Left cardiac atrium (tissue), 4 donors: ENCODE measurements around the gene DUXA. TPM values are rescaled to one million over a fixed set of nuclear protein-coding genes. Genes with fewer than 3 reads are reported as not detected.
A peak's percentile ranks its signal among the peaks of the same experiment; 100 is the strongest.
"Not testable (repeated sequence)": the region's sequence is repeated elsewhere in the genome, so short reads cannot be mapped to it uniquely, and the experiment has no call there.

Experiments
- ATAC-seq, 2 donors: fragments of 200-7000 bp; cut with Tn5 transposase; one replicate each; pipeline ENCODE4 v1.9.1; 2020; ENCODE audit warnings: mild to moderate bottlenecking in 2 of 2, moderate library complexity in 2 of 2
- DNase-seq: peaks from one replicate; pipeline ENCODE4 v3.0.0-alpha.2; 2020
- intact Hi-C, 2 donors: fragments of 100-400 bp; cut with DNase I; formaldehyde crosslinking; loops; one replicate each; pipeline versions ENCODE4 v1.14.1 to v1.15.1; 2022 to 2023
- long read RNA-seq: library from polyadenylated mRNA; unstranded; transcript quantifications from one replicate; pipeline ENCODE4 v2.0.0, GENCODE V29; 2021
- total RNA-seq, 2 donors: library from RNA; stranded (reverse); fragmentation: NEBNext Ultra II Directional; extraction: Animal tissue kit (Norgen Biotek cat#: 25700); gene quantifications; one replicate each; pipeline ENCODE4 v1.2.1, GENCODE V29; 2021
- donor health status: DM: no; HTN: yes; CAD: no.
- donor health status: DM: no; HTN: yes; CAD: no; lungs with severe emphysema.
- donor health status: DM: yes; HTN: yes; CAD: no.
- donor health status: Dilated cardiomyopathy.

DUXA gene
- not detected for total RNA-seq
- long read RNA-seq, result 0 reads

DNA sequence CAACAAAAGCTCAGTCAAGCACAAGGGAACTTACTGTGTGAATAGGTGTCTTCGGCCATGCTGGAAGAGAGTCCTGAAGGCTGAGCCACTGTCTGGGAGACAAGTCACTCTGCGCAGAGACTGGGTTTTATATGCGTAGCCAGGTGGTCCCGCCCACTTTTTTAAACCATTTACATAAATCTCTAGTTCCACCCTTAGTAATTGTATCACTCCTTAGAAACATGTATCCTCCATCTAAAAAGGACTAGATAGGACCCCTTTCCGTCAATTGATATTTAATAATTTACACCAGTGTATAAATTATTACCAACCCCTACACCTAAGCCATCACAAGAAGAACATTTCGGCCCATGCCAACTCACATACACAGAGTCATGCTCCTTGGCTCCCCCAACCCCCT lies at the start of gene DUXA:
Gene DUXA, minus strand, starts transcription at position 101 of the 400 bp plus-strand sequence. Its CDS starts 42 bp downstream, at position 59.
- no peak for DNase-seq
- intact Hi-C loops, result no loop called here
- no peak for ATAC-seq

DNA sequence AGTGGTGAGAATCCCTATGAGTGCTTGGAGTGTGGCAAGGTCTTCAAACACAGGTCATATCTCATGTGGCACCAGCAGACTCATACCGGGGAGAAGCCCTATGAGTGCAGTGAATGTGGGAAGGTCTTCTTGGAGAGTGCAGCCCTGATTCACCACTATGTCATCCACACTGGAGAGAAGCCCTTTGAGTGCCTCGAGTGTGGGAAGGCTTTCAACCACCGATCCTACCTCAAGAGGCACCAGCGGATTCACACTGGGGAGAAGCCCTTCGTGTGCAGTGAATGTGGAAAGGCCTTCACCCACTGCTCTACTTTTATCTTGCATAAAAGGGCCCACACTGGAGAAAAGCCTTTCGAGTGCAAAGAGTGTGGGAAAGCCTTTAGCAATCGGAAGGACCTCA lies 44.8 kb upstream of the DUXA start:
- peak in 1 of 2 donors; percentile 25 for ATAC-seq
- no peak for DNase-seq
- intact Hi-C loops, result no loop called here

DNA sequence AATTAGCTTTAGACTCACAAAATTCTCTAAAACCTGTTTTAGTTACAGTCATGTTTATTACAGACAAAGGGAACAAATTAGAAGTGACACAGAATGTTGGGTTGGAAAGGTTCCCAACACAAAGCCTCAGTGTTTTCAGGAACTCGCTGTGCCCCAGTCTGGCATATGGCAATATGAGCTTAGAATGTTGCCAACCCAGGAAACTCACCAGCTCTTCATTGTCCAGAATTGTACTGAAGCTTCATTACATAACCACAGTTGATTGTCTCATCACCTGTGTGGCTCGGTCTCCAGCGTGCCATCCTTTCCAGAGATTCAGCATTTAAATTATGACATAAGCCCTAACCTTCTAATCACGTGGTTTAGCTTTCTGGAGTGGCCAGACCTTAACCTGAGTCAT lies 43.1 kb upstream of the DUXA start:
- no peak for DNase-seq
- ATAC-seq, result no peak
- intact Hi-C loops, result no loop called here

DNA sequence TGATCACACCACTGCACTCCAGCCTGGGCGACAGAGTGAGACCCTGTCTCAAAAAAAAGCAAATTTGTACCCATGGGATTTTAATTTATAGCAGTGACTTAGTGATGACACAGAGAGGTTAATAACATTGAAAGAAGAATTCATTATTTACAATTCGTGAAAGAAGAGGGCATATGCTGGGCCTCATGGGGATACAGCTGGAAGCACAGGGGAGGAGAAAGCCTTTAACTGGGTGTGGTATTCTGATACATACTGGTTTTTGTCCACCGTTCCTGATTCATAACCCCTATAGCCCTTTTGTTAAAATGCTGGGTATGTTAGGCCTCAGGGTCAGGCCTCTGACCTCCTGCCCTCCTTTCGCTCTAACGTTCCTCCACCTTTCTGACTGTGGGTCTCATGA lies 34.9 kb upstream of the DUXA start:
- intact Hi-C loops, result no loop called here
- ATAC-seq, result no peak

DNA sequence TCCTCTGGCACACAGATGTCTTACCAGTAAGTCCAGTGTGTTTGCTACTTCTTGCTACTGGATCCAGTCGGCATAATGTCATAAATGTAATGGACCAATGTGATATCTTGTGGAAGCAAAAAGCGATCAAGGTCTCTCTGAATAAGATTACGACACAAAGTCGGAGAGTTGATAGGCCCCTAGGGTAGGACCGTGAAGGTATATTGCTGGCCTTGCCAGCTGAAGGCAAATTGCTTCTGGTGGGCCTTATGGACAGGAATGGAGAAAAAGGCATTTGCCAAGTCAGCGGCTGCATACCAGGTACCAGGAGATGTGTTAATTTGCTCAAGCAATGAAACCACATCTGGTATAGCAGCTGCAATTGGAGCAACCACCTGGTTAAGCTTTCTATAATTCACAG lies 30.6 kb upstream of the DUXA start:
- intact Hi-C loops, ATAC-seq, DNase-seq: not testable (repeated sequence)

More for the DNA sequence above, 34.9 kb upstream of the DUXA start:
- no peak for DNase-seq

DNA sequence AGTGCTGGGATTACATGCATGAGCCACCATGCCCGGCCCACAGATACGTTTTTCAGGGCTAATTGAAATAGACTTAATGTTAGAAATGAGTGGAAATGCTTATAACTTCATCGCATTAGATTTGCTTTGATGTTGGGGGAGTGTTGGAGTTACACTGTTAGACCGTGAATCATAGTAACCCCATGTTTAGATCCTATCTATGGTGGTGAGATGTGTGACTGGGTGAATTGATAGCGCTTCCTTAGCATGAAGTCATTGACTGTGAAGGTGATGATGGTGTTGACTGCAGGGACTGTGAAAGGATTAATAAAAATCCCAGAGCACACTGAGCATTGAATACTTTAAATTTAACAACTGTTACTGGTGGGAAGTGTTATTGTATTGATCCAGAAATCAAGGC lies 25.7 kb upstream of the DUXA start:
- intact Hi-C loops, result no loop called here
- ATAC-seq (no peak), DNase-seq (no peak)

DNA sequence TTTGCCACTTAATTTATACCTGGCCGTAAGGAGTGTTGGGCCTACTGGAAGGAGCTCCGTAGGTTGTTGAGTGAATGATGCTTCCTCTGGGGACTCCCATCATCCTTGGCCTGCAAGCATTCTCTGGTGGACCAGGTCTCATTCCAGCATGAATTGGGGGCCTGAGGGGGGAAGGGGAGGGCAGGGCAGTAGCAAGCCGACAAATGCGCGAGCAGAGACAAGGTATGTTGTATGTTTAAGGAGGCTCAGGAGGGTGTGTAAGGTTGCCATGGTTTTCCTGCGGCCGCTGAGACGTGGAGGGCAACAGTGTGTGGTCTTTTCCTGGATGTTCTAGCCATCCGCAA lies 24.8 kb upstream of the DUXA start:
- no peak for DNase-seq
- intact Hi-C loops, result no loop called here
- ATAC-seq, result peak; percentile 6 to 16

DNA sequence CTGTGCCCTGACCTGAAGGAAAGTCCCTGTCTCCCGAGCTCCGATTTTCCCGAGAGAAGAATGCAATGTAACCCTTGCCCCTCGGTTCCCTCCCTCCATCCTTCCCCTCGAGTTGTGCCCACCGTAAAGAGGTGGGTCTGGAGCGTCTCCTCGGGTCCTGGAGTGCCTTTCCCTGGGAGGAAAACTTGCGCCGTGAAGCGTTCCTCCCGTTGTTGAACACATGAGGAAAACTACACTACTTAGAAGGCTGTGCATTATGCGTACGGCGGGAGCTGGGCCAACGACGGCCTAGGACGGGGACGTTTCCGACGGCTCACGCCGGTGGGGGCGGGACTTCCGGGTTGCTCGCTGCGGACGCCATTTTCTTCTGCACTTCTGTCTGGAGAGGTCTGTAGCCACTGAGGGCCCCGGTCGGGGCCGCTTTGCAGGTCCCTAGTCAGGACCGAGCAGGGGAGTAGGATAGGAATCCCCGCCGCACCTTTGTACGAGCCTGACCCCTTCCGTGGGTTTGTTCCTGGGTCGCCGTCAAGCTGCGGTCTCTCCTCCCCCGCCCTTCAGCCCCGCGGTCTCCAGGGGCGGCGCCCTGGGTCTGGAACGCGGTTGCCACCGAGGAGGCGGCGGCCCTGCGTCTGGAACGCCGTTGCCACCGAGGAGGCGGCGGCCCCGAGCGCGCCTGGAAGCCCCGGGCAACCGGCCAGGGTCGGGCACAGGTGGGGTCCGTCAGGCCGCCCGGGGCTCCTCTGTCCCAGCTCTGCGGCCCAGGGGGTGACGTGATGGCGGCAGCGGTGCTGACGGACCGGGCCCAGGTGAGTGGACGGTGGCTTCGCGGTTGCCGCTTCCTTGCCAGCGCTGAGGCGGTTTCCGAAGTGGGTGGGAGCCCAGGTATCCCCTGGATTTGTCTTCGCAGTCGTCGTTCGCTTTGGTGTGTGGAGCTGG lies 24.1 kb upstream of the DUXA start, which contains the start of gene ZNF264:
Gene ZNF264, plus strand, starts transcription at position 360 of the 936 bp plus-strand sequence. Its CDS starts 414 bp downstream, at position 774.
- intact Hi-C loops, result no loop called here
- DNase-seq (peak; percentile 96), ATAC-seq (peak; percentile 99)

DNA sequence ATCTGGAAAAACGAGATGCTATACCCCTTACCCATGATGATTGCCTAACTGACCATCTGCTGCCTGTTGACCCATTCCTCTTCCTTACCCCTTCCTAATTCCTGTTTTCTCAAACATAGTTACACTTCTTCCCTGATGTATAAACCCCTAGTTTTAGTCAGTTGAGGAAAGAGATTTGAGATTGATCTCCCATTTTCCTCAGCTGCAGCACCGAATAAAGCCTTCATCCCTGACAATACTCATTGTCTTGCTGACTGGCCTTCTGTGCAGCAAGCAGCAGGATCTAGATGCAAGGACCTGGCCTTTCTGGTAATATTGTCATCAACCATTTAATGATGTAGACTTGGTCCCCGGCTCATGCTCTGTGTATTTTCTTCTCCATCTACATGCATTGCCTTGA lies 23.0 kb upstream of the DUXA start:
- DNase-seq (no peak), ATAC-seq (no peak)
- intact Hi-C loops, result no loop called here

DNA sequence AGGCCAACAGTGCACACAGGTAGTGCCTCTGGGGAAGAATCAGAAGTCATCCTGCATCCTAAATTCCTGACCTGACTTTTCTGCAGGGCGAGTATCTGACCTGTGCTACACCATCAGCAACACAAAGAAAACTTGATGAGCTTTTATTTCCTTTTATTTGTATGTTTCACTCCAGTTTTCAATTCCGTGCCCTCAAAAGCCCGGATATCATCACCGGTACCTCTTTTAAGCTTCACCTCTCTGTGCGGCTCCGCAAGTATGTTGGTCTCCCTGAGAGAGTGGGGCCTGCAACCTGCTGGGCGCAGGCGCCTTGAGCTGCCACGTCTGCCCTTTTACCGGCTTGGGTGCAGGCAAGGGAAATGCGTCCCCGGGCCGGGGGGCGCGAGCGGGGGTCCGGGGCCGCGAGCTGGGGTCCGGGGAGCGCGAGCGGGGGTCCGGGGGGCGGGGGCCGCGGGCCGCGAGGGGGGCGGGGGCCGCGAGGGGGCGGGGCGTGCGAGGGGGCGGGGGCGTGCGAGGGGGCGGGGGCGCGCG lies 4.3 kb upstream of the DUXA start:
- intact Hi-C loops, result no loop called here
- DNase-seq (peak; percentile 76), ATAC-seq (peak; percentile 62 to 84)

DNA sequence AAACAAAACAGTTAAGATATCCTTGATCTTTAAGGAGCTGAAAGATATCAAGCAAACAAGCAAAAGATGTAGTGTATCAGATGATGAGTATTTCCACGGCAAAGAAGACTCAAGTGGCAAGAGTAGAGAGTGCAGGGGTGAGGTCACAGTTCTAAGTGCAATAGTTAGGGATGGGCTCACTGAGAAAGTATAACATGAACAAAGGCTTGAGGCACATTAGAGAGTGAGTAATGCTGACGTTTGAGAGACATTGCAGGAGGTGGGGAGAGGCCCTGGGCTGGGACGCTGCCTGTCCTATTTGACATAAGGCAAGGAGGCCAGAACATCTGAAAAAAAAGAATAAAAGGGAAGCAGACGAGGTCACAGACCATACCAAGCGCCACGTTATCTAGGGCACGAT lies 1.4 kb downstream of the DUXA start:
- DNase-seq (no peak), ATAC-seq (no peak)
- intact Hi-C loops, result no loop called here

DNA sequence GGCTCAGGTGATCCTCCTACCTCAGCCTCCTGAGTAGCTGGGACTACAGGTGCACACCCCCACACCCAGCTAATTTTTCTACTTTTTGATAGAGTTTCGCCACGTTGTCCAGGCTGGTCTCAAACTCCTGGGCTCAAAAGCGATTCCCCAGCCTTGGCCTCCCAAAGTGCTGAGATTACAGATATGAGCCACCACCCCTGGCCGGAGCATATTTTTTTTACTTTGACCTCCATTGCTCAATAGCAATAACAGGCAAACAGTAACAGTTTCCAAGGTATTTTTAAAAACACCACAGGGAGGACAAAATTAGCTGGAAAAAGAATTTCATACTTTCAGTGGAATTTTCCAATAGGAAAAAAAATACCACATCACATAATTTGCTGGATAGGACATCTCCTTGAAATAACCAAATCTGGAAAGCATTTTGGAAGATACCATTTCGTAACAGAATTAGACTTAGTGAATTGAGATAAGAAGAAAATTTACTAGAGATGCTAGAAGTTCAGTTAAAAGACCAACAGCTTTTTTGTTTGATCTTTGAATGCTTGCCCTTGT lies 5.2 kb downstream of the DUXA start:
- DNase-seq (no peak), ATAC-seq (peak; percentile 47 to 84)
- intact Hi-C loops, result no loop called here

DNA sequence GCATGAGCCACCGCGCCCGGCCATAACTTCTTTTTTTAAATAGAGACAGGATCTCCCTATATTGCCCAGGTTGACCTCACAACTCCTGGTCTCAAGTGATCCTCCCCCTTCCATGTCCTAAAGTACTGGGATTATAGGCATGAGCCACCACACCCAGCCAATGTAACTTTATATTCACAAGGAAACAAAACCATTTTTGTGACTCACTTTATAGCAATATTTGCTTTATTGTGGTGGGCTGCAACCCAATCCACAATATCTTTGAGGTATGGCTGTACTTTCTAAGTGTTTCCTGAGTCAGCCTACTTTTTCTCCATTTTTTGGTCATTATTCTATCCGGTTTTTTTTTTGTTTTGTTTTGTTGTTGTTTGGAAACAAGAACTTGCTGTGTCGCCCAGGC lies 14.4 kb downstream of the DUXA start:
- DNase-seq (no peak), ATAC-seq (no peak)

DNA sequence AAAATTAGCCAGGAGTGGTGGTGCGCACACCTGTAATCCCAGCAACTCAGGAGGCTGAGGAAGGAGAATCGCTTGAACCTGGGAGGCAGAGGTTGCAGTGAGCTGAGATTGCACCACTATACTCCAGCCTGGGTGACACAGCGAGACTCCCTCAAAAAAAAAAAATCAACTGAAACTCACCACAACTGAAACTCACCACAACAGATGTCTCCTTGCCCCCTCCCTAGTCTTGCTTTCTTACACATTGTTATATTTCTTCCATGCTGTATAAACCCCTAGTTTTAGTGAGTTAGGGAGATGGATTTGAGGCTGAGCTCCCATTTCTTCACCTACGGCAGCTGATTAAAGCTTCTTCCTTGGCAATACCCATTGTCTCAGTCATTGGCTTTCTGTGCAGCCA lies 25.6 kb downstream of the DUXA start:
- intact Hi-C loops, result no loop called here
- ATAC-seq (no peak), DNase-seq (no peak)

More for the DNA sequence above, 14.4 kb downstream of the DUXA start:
- intact Hi-C loops, result no loop called here

DNA sequence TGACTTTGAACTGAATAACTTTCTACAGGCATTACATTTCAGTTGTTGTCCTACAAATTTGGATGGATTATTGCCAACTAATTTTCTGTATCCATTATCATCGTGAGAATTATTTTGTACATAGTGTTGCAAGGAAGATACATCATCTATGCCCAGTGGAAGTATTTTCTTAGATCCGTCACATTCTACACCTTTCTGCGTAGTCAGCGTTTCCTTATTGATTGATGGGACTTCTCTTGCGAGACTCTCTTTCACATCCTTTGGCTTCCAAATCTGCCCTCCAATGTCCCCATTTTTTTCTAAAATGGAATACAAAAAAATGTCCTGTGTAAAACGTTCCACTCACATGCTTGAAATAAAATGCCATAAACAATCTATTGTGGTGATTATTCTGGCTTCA lies 31.5 kb downstream of the DUXA start:
- DNase-seq, result no peak
- intact Hi-C loops, result no loop called here
- ATAC-seq, result no peak

DNA sequence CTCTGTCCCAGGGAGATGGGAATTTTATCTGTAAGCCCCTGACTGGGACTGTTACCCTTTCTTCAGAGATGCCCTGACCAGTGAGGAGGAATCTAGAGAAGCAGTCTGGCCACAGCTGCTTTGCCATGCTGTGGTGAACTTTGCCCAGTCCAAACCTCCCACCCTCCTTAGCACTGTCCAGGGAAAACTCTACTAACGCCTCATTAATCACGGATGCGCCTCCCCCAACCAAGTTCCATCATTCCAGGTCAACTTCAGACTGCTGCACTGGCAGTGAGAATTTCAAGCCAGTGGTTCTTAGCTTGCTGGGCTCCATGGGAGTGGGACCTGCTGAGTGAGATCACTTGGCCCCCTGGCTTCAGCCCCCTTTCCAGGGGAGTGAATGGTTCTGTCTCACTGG lies 39.9 kb downstream of the DUXA start:
- intact Hi-C loops, DNase-seq, ATAC-seq: not testable (repeated sequence)

DNA sequence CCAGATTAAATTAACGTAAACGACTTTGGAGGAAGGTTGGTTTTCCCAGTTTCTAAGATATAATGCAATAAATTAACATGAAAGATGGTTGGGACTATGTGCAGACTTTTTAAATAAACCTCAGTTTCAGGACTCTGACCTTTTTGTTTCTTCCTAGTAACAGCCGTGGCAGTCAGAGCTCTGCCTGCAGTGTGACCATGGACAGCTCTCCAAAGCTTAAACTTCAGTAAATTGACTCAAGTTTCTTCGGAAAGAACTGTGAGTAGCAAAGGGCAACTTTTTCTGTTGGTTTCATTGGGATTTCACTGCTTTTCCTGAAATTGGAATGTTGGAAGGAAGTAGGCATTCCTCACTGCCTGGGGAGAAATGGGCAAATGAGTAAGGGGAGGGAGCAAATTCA lies 43.4 kb downstream of the DUXA start:
- no peak for ATAC-seq

DNA sequence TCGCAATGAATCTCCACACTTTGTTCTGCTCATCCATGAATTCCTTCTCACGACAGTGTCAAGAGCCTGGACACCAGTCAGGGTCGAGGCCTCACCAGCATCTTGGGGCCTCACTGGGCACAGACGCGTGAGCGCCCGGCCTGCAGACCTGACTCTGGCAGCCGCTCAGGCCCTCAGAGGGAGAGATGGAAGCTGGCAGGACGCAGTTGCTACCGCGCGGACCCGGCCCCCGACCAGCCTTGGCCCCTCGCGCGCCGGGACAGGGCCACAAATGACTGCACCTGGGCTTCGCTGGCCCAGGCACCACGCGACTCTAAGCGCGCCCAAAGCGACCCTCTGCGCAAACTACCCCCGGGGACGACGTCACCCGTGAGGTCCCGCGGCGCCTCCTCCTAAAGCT lies 48.4 kb downstream of the DUXA start:
- DNase-seq (no peak), ATAC-seq (no peak)
- intact Hi-C loops, result no loop called here

More for the DNA sequence above, 43.4 kb downstream of the DUXA start:
- intact Hi-C loops, result no loop called here
- DNase-seq, result no peak

DNA sequence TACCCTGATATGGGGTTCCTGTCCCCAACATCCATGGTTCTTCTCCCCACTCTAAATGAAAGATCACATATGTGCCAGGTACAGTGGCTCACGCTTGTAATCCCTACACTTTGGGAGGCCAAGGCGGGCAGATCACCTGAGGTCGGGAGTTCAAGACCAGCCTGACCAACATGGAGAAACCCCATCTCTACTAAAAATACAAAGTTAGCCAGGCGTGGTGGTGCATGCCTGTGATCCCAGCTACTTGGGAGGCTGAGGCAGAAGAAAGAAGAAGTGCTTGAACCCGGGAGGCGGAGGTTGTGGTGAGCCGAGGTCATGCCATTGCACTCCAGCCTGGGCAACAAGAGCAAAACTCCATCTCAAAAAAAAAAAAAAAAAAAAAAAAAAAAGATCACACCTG lies 53.8 kb downstream of the DUXA start:
- DNase-seq, ATAC-seq, intact Hi-C loops: not testable (repeated sequence)

DNA sequence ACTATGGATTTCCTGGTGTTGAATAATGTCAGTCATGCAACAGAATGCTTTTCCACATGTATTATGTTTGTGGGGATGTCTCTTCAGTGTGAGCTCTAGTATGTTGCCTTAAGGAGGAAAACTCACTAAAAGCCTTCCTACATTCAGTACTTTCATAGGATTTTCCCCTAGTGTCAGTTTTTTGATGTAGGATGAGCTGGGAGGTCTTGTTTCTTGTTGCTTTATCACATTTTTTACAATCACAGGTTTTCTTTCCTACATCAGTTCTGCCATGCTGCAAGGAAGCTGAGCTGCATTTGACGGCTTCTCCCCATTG lies 56.0 kb downstream of the DUXA start:
- intact Hi-C loops, result no loop called here
- ATAC-seq, result no peak
- DNase-seq, result no peak
